Activated effector memory CD4-positive, alpha-beta T cell treated with Interleukin-2 at 50 U/mL for 16 hours (primary cell): ENCODE data around the gene IL21.
A peak's percentile ranks its signal among the peaks of the same experiment; 100 is the strongest.

Experiments
- DNase-seq: peaks from one replicate; pipeline ENCODE4 v3.0.0-alpha.2; 2020

The IL21 gene

DNA sequence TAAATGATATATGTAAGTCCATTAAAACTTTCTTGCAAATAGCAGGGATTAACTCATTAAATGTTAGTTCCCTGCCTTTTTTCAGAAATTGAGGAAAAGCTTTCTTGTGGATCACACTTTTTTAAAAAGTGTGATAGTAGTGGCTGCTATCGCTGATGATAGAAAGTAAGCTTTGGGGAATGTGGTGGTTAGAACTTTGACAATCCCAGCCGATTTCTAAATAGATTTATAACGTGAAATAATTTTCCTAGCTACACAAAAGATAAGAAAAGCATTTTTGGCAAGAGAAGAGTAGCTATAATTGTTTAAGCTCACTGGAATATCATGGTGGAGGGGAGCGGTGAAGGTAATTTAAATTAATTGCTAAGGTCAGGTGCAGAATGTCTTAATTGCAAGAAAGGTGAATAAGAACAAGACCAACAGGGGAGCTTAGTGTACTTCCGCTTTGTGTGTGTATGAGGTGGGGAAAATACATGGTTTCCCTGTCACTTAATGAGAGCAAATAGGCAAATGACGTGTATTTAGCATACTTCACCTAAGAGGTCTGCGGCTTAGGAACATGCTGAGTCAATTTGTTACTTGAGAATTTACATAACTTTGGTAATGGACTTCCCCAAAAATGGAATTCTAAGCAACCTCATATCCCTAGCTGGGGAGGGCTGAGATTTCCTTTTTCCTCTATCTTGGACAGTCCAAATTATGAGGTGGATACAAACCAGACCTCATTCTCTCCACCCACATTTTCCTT, 11.7 kb upstream of the IL21 start:
- DNase-seq = no peak

DNA sequence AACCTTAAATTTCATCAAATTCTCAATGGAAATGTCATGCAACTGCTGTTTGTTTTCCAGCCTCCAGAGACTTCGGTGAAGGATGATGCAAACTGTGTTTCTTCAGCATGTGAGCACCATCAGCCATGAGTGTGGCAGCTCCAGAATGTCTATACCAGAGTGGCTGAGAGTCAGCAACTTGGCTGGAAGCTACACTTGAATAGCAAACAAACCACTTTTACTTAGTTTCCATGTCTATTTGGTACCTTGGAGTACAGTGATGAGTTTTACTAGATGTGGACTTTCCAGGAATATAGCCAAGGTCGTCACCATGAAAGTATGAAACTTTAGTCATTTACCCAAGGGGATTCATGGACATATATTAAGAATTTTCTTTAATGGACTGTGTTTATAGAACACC, 4.3 kb upstream of the IL21 start:
- no peak for DNase-seq

DNA sequence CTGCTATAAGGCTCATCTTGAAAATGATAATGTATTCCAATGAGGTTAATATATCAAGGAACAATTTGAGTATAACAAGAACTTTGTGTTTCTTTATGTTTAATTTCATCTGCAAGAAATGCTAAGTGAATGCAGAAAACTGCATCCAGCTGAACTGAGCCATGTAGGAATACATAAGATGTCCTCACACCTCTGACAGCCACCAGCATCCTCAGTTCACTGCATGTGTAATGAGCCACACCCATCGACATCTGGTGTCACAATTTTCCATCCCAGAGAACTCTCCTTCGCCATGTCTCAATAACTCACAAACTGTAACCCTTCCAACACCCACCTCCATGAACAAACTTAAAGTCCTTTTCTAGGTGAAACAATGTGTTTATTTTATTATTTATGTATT, 3.3 kb upstream of the IL21 start:
- DNase-seq = no peak

DNA sequence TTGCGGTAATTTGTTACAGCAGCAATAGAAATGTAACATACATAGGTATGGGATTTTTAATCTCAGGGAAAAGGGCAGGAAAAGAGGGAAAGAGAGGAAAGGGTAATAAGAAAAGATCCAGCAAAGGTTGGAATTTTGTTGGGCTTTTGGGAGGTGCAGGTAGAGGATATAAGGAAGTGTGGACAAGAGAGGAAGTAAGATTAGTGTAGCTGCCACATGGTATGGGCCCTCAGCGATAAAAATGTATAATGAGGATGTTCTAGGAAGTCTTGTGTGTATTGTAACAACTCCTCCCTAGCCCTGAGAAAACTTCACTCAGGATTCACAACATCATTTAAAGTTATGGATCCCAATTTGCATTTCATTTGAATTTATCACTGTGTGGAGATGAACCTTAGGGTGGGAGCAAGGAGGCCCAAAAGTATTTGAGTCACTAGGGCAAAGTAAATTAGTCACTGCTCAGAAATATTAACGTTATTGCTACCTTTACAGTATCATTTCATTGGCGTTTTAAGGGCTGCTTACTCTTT, 2.8 kb upstream of the IL21 start:
- no peak for DNase-seq

DNA sequence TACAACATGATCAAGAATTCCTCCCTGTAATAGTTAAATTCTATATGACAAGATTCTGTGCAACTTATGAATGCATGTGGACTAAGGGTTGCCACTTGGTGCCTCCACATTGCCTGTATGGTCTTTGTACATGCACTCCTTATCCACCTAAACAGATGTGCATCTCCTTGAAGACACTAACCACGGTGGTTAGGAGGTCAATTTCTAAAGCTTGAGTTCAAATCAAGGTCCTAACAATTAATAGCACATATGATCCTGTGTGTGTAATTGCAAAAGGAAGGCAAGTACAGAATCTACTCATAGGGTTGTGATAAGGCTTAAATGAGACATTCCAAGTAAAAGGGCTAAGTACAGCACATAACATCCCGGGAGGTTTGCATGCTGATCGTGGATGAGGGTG, 1.5 kb upstream of the IL21 start:
- DNase-seq = no peak

DNA sequence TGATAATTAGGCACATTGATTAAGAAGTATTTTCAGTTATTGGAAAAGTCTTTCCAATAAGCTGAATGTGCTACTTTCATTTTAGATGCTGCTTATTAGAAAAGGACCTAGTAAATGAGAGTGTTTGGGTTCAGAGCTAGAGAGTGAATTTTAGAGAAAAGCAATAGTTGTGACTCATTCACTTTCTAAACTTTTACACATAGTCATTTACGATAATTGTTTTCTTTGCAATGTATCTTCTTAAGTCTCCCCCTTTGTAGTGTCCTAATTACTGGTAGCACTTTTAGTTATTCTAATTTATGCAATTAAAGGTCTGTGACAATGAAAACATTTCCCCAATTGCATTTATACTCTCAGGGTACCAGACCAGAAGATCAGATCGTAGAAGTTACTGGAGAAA, 1.3 kb downstream of the IL21 start:
- DNase-seq = no peak

DNA sequence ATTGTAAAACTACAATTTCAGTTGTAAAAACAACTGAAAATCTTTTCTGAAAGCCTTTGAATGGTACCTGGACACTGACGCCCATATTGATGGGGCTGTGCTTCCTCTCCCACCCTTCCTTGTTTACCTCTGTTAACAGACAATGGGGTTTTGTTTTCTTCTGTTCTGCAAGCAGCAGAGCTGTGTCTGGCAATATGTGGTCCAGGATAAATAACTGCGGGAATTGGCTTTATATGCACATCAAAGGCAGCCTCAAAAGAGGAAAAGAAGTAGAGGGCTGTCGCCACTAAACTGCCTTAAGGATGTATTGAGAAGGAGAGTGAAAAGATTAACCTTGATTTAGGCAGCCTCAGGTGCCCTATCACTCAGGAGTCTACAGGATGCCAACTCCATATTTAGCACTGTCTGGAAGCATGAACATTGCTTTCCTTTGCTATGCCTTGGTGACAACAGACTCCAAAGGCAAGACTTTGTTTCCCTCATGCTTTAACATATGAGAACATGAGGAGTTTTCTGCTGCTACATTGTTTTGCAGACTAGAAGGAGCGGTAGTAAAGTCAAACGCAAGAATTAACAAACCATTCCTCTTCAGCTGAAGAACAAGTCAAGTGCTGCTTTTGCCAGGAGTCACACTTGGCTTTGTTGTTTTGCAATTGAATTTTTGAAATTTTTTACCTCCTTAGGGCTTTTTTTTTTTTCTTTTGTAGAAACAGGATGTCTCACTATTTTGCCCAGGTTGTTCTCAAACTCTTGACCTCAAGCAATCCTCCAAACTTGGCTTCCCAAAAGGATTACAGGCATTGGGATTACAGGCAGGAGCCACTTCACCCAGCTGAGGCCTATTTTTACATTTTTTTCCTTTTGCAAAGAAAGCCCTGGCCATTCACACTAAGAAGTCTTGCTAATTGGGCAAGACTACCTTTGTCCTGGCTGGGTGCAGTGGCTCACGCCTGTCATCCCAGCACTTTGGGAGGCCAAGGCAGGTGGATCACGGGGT, 3.0 kb downstream of the IL21 start:
- no peak for DNase-seq

DNA sequence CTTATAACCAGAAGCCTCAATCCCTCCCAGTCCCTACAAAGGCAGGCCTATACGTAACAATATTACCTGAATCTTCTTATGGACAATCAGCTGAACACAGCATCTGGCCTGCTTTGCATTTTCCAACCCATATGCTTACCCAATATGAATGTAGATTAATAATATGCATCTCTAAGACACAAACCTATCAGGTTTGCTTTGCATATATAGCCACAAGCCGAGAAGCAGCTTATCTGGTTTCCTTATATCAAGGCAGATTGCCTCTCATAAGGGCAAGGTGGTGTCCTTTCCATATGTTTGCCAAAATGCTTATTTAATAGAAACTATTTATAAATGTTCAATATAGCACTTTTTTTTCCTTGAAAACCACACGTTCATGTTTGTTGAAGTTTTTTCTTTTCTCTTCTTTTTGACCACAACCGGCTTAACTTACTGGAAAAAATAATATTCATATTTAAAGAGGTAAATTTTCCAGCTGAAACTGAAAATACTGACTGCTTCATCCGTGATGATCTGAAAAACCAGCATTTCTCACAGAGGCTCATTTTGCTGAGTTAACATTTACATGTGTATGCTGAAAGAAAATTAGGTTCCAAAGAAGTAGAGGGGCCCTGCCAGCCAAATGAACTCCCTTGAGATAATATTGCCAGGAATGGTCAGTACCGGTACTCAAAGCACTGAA, 3.8 kb downstream of the IL21 start:
- no peak for DNase-seq

DNA sequence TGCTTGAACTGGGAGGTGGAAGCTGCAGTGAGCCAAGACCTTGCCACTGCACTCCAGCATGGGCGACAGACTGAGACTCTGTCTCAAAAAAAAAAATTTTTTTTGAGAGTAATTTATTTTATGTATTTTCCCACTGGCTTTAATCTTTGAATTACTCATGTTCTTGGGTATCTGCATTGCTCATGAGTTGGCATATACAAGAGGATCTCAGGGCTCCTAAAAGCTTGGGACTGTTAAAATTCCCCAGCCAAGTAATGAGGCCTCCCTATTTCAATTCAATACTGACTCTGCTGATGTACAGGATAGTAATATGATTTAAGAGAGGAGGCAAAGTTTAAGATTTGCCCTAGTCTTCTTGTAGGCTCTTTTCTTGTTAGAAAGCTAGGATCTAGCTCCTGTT, 6.2 kb downstream of the IL21 start:
- DNase-seq = no peak

DNA sequence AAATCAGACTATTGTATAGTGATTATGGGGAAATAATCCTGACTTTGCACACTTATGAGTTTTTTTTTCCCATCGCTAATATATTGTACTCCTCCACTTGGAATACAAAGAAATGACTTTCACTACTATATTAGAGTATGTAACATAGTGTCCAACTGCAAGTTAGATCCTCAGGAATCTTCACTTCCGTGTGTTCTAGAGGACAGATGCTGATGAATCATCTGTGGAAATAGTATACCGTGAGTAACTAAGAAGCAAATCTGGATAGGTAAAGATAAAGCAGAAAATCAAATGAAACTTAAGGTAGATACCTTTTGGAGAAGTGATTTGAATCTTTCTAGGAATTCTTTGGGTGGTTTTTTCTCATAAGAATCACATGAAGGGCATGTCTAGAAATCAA, 8.3 kb downstream of the IL21 start:
- no peak for DNase-seq

DNA sequence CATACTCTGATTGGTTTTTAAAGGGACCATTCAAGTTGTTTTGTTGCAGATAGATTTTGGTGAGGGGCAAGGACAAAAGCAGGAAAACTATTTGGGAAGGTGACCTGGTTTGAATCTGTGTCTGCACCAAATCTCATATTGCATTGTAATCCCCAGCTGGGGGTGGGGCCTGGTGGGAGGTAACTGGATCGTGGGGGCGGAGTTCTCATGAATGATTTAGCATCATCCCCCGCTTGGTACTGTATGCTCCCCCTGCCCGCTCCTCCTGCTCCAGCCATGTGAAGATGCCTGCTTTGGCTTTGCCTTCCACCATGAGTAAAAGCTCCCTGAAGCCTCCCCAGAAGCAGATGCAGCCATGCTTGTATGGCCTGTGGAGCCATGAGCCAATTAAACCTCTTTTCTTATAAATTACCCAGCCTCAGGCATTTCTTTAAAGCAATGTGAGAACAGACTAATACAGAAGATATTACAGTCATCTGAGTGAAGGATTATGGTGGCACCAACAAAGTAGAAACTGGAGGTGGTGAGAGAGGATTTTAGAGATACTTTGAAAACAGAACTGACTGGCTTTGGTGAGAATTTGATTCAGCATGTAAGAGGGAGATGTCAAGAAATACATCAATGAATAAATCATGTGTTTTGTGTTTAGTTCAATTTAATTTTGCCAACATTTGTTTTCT, 14.4 kb downstream of the IL21 start:
- no peak for DNase-seq

DNA sequence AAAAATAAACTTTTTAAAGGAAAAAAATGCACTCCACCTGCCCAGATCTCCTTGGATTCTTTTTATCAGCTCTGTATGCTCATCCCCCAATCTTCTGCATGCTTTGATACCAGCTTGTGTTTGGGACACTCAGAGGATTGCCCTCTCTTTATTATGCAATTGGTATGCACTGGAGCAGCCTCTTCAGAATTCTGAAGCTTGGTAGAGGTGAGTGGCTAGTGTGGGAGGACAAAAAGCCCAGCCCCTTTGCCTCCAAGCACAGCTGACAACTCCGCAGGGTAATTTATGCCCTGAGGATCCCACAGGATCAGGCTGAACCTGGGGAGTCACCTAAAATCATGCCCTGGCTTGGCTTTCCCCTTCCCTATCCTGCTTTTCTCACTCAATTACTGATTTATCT, 16.7 kb downstream of the IL21 start:
- DNase-seq = no peak

DNA sequence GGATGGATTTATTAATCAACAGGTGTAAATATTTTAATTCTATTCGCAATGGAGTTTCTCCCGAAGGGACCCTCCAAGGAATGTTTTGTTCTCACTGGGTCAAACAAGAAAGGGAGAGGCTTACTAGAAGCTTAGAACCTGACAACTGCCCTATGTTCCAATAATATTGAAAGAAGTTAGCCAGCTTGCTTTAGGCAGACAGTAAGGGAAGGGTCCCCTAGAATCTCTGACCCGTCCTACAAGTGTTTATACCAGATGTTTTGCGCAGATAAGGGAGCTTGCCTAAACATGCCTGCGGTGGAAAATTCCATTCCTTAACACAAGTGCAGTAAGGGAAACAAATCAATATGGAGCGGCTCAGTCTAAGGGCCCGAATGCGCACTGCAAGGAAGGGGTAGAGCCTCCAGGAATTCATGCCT, 17.7 kb downstream of the IL21 start:
- no peak for DNase-seq

DNA sequence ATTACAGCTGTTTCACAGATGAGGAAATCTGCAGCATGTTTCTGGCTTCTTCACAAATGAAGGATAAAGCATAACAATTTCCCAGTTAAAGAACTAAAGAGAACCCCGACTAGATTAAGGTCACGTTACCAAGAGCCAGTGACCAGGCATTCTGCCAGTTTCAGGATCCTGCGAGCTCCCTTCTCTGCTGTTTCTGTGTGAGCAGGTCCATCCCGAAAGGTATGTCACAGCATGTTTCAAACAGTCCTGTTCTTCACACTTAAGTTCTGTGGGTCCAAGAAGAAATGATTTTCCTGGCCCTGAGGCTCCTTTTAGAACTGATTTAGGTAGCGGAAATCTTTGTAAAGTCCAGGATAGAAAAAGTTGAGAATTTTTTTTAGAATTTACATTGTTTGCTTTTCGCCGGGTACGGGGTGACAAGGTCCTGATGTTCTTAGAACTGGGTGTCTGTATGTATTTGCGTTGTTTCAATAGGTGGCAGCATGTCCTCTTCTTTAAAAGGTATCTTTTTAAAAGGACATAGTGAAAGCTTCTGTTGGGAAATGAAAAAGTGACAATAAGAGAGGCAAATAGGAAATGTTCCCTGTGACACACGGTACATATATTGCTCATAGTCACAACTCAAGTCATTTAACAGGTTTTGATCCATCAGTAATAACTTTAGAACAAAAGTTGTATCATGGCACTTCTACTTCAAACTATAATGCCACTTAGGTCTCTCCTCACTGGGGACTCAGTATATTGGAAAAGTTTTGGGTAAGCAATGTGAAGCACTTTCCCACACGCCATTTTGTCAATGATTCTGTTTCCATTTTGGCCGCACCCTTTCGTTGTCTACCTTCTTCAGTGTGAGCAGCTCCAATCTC, 18.4 kb downstream of the IL21 start:
- DNase-seq = no peak

DNA sequence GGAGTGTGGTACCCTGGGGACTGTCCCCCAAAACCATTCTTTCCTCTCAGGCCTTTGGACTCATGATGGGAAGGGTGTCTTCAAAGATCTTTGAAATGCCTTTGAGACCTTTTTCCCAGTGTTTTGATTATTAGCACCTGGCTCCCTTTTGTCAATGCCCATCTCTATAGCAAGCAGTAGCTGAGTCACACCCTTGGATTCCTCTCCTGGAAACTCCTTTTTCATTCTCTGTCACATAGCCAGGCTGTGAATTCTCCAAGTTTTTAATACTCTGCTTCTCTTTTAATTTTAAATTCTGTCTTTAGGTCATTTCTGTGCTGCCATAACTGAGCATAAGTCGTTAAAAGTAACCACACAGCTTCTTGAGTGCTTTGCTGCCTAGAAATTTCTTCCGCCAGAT, 29.7 kb downstream of the IL21 start:
- no peak for DNase-seq

DNA sequence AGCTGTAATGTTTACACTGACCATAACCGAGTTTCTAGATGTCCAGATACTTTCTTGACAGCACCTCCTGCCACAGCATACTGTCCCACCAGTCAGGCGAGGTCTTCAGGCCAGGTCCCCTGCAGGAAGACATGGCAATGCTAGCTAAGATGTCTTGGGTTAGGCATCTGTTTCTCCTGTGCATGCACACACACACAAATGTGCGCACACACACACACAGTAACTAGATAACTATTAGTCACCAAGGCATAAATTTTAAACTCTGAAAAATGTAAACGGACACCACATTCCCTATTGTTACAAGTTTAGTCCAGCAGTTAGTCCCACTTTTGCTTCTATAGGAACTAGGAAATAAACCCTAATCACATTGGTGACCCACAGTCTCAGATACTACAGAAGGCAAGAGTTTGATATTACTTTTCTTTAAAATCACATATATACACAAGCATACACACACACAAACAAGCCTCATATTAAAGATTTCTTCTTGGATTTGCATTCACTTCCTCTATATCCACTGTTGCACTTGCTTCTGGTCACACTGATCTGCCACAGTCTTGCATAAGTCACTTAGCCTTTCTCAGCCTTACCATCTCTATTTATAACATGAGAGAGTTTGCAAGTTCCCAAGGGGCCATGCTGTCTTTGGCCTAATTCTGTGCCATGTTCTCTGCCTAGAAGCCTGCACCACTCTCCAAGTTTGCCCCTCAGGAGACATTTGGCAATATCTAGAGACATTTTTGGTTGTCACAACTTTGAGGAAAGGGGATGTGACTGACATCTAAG, 32.2 kb downstream of the IL21 start:
- no peak for DNase-seq

DNA sequence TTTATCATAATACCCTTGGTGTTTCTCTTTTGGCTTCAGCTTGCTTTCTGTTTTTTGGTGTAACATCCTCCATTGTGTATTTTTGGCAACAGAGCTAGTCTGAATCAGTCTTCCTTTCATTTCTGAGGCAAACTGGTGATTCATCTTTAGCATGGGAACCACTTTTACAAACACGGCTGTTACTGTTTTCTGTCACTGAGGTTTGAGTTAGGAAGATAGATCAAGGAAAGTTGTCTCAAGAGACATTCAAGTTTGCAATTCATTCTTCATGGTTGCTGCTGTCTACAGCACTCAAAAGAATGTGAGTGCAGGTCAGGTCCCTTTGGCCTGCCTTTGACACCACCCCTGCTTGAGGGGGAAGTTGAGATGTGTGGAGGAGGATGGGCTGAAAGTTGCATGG, 36.3 kb downstream of the IL21 start:
- DNase-seq = no peak

DNA sequence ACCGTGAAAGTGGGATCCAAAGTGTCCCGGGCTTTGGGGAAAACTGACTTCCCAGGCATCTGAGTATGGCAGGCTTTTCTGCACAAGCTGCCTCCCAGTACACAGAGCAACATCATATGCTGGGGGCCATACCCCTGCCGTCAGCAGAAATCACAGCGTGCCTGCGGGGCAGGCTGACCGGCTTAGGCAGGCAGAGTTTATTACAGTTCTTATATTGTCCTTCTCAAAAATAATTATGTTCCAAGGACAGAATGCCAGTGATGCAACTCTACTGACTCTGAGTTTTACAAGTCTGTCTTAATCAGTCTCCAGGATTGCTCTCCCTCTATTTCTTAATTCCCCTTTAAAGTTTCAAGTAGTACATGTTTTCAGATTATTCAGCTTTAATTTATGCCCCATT, 37.0 kb downstream of the IL21 start:
- DNase-seq = no peak

DNA sequence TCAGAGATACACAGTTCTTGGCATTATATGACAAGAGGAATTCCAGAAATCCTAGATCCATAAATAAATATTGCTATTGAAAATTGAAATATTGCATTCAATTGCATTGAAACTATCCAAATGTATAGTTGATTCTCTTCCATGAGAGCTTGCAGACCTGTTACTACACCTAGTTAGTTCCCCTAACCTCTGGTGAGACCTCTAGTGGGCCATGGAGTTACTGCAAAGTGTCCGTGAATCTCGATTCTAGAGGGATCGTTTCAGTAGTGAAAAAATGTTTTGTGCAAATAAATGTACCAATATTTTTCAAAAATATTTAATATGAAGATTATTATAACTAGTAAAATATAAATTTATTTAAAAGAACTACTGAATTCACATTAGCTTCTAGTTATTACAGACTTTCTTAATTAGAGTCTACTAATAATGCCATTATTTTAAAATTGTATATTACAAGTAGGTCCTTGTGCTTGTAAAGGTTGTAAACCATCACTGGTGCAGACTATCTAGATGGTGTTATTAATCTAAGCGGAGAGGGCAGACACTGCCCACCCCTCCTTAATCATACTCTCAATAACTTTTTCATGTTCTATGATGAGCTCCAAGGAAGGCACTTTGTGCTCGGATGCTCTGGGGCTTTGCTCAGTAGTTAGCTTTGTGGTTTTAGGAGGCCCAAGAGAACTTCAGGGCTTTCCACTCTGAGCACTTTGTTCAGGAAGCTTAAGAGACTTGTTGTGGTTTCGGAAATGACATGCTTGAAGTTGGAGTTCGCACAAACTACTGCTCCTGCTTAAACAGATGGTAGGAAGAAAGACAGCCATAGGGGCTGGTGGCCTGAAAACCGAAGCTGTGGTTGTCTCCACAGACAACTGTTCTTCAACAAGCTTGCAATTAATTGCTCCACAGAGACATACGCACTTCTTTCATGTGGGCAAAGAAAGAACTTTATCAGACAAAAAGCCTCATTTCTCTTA, 42.8 kb downstream of the IL21 start:
- DNase-seq = peak; percentile 41

DNA sequence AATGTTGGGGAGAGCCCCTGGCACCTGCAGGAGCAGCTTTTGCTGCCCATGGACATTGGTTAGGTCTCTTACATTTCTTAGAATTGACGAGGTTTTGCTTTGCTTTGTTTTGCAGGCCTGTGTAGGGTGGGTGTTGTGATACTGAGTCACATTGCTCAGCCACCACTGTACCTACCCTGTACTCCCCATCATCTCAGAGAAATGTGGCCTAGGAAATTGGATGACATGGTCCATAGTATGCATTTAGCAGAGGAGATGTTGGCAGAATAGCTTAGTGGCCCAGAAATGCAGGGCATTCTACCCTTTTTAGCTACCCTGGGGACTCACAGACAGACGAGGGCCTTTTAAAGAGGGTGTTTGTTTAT, 43.7 kb downstream of the IL21 start:
- DNase-seq = no peak
